GM18951 (cell line): ENCODE results near the gene PLAGL2.
"Not testable (repeated sequence)": the region's sequence is repeated elsewhere in the genome, so short reads cannot be mapped to it uniquely, and the experiment has no call there.

ENCODE experiments used
- POLR2A ChIP-seq: IDR thresholded peaks from 4 replicates; pipeline ENCODE4 v1.6.1; 2011; ENCODE audit warnings: mild to moderate bottlenecking; ENCODE audit not compliant: insufficient read length, insufficient read depth; ENCODE audit errors: extremely low read depth
- in situ Hi-C: fragments of 300-500 bp; cut with MboI; formaldehyde crosslinking; loops from one replicate; pipeline ENCODE4 v1.12.0; 2022; ENCODE audit warnings: low sequenced_read_pairs, mixed read lengths, inconsistent platforms; ENCODE audit not compliant: unreplicated experiment

The PLAGL2 gene

DNA sequence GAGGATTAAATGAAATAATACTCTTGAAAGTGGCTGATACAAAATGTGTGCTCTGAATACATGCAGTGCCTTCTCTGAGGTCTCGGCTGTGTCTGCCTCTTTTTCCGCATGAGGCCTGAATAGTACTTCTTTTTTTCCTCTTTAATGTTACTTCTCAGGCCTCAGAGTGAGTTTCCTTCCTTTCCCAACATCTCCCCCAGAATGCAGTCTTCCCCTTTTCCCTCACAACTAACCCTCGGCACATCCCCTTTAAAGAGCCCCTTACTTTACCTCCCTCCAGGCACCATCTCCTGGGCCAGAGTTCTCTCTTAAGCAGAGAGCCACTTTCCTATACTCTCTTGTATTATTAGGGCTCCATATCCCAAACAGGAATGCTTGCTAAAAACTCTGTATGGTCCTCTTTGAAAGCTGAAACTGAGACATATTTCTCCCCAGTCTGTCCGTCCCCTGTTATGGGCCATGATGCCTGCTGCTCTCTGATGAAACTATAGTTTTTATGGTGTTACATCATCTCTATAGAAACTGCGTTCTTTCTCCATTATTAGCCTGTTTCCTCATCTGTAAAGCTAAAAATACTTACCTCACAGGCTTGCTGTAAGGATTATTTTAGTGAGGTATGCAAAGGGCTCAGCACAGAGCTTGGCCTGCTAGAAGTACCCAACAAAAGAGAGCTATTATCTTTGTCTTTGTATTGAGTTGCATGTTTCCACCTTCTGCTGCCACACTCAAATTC, 2.3 kb downstream of the PLAGL2 start:
- no peak for TF ChIP-seq POLR2A
- in situ Hi-C loops = no loop called here

- in situ Hi-C loops = no loop called here
Observed at GRCh38 chr20:32204205-32205109, 3.1 kb downstream of the PLAGL2 start.

DNA sequence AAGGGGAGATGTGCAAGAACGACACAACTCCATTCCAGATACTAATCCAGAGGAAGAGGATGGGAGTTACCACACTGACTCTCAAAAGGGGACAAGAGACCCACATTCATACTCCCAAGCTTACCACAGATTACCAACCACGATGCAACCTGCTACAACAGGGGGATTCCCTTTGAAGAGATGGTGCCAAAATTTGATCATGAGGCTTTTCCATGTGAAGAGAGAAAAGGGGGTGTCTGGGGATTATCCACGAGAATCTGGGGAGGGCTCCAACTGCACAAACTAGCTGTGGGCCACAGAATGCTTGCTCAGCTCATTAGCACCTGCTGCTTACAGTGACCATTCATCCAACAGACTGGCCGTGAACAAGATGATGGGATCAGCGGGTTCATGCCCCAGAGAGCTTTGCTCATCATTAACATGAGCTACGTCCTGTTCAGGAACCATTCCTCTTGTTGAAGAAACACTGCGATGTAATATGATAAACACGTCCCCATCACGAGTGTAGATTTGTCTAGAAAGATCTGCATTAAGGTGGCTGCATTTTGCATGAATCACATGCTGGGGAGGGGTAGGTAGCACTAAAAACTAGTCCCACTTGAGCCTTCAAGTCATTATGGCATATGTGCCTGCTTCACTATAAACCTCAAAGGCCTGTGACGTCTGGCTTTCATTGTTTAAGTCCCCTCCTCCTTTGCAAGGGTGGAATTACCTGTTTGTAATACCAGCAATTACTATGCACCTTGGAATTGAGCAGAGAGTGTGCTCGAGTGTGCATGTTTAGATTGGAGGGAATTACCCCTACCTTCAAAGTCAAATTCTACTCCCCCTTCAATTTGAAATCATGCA, 4.0 kb downstream of the PLAGL2 start:
- no peak for TF ChIP-seq POLR2A
- in situ Hi-C loops = no loop called here

More at GRCh38 chr20:32204205-32205109, 3.1 kb downstream of the PLAGL2 start:
- TF ChIP-seq POLR2A = no peak

DNA sequence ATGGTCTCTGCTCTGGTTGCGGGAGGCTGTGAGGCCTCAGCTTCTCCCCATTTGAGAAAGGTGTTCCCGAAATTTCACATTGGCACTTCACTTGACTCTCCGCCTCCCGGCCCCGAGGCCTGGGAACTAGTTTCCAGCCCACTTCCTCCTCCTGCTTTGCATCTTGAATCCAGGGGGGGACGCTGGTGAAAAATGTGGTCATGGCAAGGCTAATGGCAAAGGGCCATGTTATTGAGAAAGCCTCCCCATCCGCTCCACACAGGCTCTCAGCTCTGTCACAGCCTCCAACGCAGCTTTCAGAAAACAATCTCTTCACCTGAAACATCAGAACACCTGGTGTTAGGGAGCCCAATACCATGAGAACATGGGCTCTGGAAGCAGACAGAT, 5.6 kb downstream of the PLAGL2 start:
- in situ Hi-C loops = no loop called here
- TF ChIP-seq POLR2A = no peak

GRCh38 chr20:32201296-32201976, 6.1 kb downstream of the PLAGL2 start:
- no peak for TF ChIP-seq POLR2A
- in situ Hi-C loops = no loop called here

DNA sequence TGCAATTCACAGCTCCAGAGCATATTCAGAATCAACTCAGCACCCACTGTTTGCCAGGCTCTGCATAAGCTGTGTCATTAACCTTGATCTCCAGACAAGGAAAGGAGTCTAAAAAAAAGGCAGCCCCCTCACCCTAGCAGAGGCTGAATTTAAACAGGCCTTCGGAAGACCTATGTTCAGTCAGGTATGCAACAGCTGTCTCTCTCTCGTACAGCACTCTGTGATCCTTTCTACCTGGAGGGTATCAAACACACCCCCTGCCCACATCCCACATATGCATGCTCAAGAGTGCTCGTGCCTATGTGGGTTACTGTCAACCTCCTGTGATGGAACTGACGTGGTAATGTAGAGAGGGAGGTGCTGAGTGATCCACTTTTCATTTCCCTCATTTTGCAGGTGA, 8.5 kb downstream of the PLAGL2 start:
- in situ Hi-C loops = no loop called here
- TF ChIP-seq POLR2A = no peak

- in situ Hi-C loops = not testable (repeated sequence)
Observed at GRCh38 chr20:32197136-32197535, 10.4 kb downstream of the PLAGL2 start.

DNA sequence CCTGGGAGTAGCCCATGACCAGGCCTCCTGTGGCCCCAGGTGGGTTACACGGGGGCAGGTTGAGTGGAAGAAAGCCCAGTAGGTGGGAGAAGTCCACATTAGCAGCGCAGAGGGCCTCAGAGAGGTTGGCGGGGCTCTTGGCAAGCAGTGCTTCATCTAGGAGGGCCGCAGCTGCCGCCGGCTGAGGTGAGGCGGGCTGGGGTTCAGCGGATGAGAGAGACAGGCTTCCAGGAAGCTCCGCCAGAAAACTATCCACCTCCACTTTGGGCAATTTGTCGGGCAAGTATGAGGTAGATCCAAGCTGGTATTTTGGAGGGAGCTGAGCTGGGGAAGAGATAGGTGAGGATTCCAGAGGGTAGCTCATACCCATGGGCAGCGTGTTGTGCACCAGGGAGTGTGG, 10.9 kb downstream of the PLAGL2 start:
- in situ Hi-C loops = not testable (repeated sequence)

- TF ChIP-seq POLR2A = no peak
Observed at GRCh38 chr20:32195581-32195980, 12.0 kb downstream of the PLAGL2 start.

GRCh38 chr20:32193996-32194395, 13.5 kb downstream of the PLAGL2 start:
- in situ Hi-C loops = no loop called here
- TF ChIP-seq POLR2A = no peak

More at GRCh38 chr20:32195581-32195980, 12.0 kb downstream of the PLAGL2 start:
- in situ Hi-C loops = no loop called here

DNA sequence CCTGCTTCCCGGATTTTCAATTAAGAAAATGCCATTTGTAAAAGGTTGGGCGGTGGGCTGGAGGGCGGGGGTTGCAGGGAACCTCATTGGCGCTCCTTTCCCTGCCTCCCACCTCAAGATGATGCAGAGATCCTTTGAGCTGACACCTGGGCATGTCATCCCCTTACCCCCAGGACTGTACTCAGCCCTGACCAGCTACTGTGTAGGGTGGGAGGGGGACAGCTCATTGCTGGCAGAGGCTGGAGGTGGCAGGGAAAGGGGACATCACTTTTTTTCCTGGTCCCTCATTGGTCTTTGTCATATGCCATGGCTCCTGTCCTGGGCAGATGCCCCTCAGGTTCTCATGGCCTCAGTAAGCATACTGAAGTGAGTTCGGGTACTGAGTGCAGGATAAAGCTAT, 14.2 kb downstream of the PLAGL2 start:
- in situ Hi-C loops = not testable (repeated sequence)

- no peak for TF ChIP-seq POLR2A
- in situ Hi-C loops = no loop called here
Observed at GRCh38 chr20:32192698-32193097, 14.8 kb downstream of the PLAGL2 start.

- in situ Hi-C loops = no loop called here
- TF ChIP-seq POLR2A = no peak
Observed at GRCh38 chr20:32191873-32192272, 15.7 kb downstream of the PLAGL2 start.
